Measurements from ENCODE around the gene VAX1. TPM values are rescaled to one million over a fixed set of nuclear protein-coding genes. Genes with fewer than 3 reads are reported as not detected.

VAX1 gene
- total and polyA plus RNA-seq, 2 of the 4 experiments (the other 2 are of a cell fraction): not detected

- Histone ChIP-seq H4K20me1 (ENCODE audit: insufficient read depth, low read length) (no peaks in the 10 kb centered on the region), H3K27ac (ENCODE audit: insufficient read depth, low read length) (no peak overlapping the region), H3K14ac (replicated peaks; ENCODE audit: low read depth, low read length) (no peak overlapping the region), H3K18ac (ENCODE audit: low read depth, low read length) (no peak overlapping the region), H2AFZ (replicated peaks; ENCODE audit: low read length, poor library complexity) (no peak overlapping the region), H3K36me3 (ENCODE audit: control insufficient read depth, insufficient read depth, low read length) (no peaks in the 10 kb centered on the region), H4K5ac (ENCODE audit: low read depth, low read length) (no peak overlapping the region), H3K4me3 (ENCODE audit: insufficient read depth, low read depth, low read length) (no peak overlapping the region), H3K4me1 (ENCODE audit: control insufficient read depth, insufficient read depth, low read length) (peaks cover 6% of the 10 kb centered on the region; the same call in 1 of the 2 replicates), H3K56ac (ENCODE audit: extremely low read depth, insufficient read depth, low read length) (no peak overlapping the region), H3K27me3 (ENCODE audit: control insufficient read depth, insufficient read depth, low read length) (peaks cover 91% of the 10 kb centered on the region), H2BK15ac (ENCODE audit: low read depth, low read length) (no peak overlapping the region), H3K9me3 (ENCODE audit: control insufficient read depth, insufficient read depth, low read length) (peaks cover 6% of the 10 kb centered on the region), H2BK5ac (ENCODE audit: low read depth, low read length, poor library complexity, severe bottlenecking) (no peak overlapping the region), H2AK9ac (replicated peaks; ENCODE audit: low read depth, low read length, poor library complexity) (no peak overlapping the region), H2BK120ac (ENCODE audit: low read depth, low read length) (no peak overlapping the region), H4K91ac (ENCODE audit: insufficient read depth, low read depth, low read length) (no peak overlapping the region), H3K23ac (ENCODE audit: low read depth, low read length) (no peak overlapping the region), H4K8ac (ENCODE audit: low read depth in 2 of 2, low read length in 2 of 2) (no peak overlapping the region), H2BK20ac (ENCODE audit: low read depth, low read length) (no peak overlapping the region), H3K79me1 (ENCODE audit: low read depth in 1 of 2, low read length in 2 of 2) (no peaks in the 10 kb centered on the region), H2AK5ac (ENCODE audit: low read depth, low read length) (no peak overlapping the region), H3K4me2 (ENCODE audit: low read depth, low read length) (no peak overlapping the region; the same call in 1 of the 2 replicates), H3K9ac (ENCODE audit: low read depth, low read length) (no peak overlapping the region), H3K9me1 (ENCODE audit: insufficient read depth, low read length) (no peaks in the 10 kb centered on the region), H3K4ac (ENCODE audit: low read depth, low read length) (no peak overlapping the region)
- intact Hi-C loops (cut with micrococcal nuclease): no loop called here
- 0% methylated on average over 9 of the region's 28 CpGs; no CpG with 5 or more reads in 1 of the 2 experiments for WGBS, 2 experiments (ENCODE audit: extremely low coverage in 2 of 2, insufficient read length in 1 of 2)
- ChIA-PET POLR2A (ENCODE audit: unreplicated experiment) (no interaction called here), CTCF (no interaction called here)
- DNase-seq (no peak), ATAC-seq (ENCODE audit: low read depth) (peak; percentile 12; the same call in 1 of the 2 replicates)
- TF ChIP-seq SMC3 (IDR thresholded peaks at IDR 0.05; ENCODE audit: low read depth, low read length): no peak
- TF ChIP-seq RAD21 (IDR thresholded peaks at IDR 0.05; ENCODE audit: low read length): no peak
- TF ChIP-seq MAZ (IDR thresholded peaks at IDR 0.05; ENCODE audit: borderline replicate concordance, low read depth, low read length): no peak
- no peak for TF ChIP-seq CHD1 (IDR thresholded peaks at IDR 0.05; ENCODE audit: low read depth, low read length)
- no peak for TF ChIP-seq BHLHE40 (IDR thresholded peaks at IDR 0.05; ENCODE audit: low read depth, low read length)
- no peak for TF ChIP-seq USF2 (IDR thresholded peaks at IDR 0.05; ENCODE audit: low read depth, low read length)
- no peak for TF ChIP-seq CTCF (conservative IDR thresholded peaks at IDR 0.05; ENCODE audit: low read depth, low read length)
- TF ChIP-seq MXI1 (IDR thresholded peaks at IDR 0.05; ENCODE audit: borderline replicate concordance, low read depth, low read length): no peak
- no peak for TF ChIP-seq MAFK (IDR thresholded peaks at IDR 0.05; ENCODE audit: low read depth, low read length)
- TF ChIP-seq CEBPB (IDR thresholded peaks at IDR 0.05; ENCODE audit: low read depth, low read length): no peak
- no TSS peak for BruUV-seq (replicated peaks)
- in situ Hi-C loops (cut with MboI; ENCODE audit: low sequenced_read_pairs): no loop called here
- dilution Hi-C loops (cut with HindIII; ENCODE audit: low sequenced_read_pairs, unreplicated experiment): no loop called here
Observed at GRCh38 chr10:117134056-117134305, 4.1 kb downstream of the VAX1 start.
